MM.1S (cell line): Measurements from ENCODE around the gene PRCP.

ENCODE experiments used
- EZH2 ChIP-seq: fragments of 300-600 bp; sonication (generic); optimal IDR thresholded peaks from 2 replicates; pipeline ENCODE3; 2017; ENCODE audit warnings: low read depth, mild to moderate bottlenecking, antibody characterized with exemption, low read length, mixed read lengths
- EZH2phosphoT487 ChIP-seq: fragments of 300-600 bp; sonication (generic); IDR thresholded peaks from 2 replicates; pipeline ENCODE4 v1.6.1; 2018; ENCODE audit warnings: antibody characterized with exemption, low read length
- TF ChIP-seq, protein P1 (sequence below): fragments of 300-600 bp; sonication (generic); IDR thresholded peaks from 2 replicates; pipeline ENCODE4 v1.5.1; 2016; ENCODE audit warnings: antibody characterized with exemption, low read length, mixed read lengths

DNA sequence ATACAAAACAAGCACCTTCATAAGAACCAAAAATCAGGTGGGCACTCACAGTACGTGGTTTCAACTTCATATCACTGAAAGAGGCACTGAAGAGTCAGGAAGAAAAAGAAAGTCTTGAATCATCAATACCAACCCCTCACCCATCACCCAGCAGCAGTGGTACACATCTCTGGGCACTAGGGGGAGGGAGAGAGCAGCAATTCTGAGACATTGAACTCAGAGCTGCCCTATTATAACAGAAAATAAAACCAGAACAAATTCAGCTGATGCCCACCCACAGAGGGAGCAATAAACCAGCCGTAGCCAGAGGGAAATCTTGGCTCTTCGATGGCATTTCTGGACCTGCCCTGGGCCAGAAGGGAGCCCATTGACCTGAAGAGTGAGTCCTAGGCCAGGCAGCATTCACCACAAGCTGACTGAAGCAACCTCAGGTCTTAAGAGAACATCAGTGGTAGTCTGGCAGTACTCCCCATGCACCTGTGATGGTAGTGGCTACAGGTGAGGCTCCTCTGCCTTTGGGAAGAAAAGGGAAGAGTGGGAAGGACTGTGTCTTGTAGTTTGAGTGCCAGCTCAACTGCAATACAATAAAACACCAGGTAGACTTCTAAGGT lies 124.4 kb downstream of the PRCP start:
- TF ChIP-seq EZH2 (no peak), EZH2phosphoT487 (no peak)
- TF ChIP-seq, protein P1, sequence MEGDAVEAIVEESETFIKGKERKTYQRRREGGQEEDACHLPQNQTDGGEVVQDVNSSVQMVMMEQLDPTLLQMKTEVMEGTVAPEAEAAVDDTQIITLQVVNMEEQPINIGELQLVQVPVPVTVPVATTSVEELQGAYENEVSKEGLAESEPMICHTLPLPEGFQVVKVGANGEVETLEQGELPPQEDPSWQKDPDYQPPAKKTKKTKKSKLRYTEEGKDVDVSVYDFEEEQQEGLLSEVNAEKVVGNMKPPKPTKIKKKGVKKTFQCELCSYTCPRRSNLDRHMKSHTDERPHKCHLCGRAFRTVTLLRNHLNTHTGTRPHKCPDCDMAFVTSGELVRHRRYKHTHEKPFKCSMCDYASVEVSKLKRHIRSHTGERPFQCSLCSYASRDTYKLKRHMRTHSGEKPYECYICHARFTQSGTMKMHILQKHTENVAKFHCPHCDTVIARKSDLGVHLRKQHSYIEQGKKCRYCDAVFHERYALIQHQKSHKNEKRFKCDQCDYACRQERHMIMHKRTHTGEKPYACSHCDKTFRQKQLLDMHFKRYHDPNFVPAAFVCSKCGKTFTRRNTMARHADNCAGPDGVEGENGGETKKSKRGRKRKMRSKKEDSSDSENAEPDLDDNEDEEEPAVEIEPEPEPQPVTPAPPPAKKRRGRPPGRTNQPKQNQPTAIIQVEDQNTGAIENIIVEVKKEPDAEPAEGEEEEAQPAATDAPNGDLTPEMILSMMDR, result peak; percentile 97
